A673 (cell line): ENCODE data around the gene KIF12. TPM values are rescaled to one million over a fixed set of nuclear protein-coding genes. Genes with fewer than 3 reads are reported as not detected.

Source experiments
- BruUV-seq: library from RNA; stranded (reverse); fragments of 400-500 nt; replicated peaks from 2 replicates; lab custom pipeline; 2021; lab: Mats Ljungman, UMichigan
- CTCF ChIA-PET: fragments of 300-600 bp; sonication (Branson Sonifier 250); formaldehyde crosslinking; loops from one replicate; lab custom pipeline; 2022; ENCODE audit warnings: antibody characterized with exemption; lab: Charles Lee
- POLR2A ChIA-PET: fragments of 300-600 bp; sonication (Branson Sonifier 250); formaldehyde crosslinking; loops from one replicate; lab custom pipeline; 2022; ENCODE audit warnings: antibody characterized with exemption; ENCODE audit not compliant: low non-redundant PET; lab: Charles Lee
- DNase-seq: peaks from one replicate; pipeline ENCODE4 v3.0.0-alpha.2; 2015; ENCODE audit warnings: low spot score
- H3K27ac ChIP-seq: fragments of 200-600 bp; sonication (generic); 2 replicates; pipeline ENCODE4 v1.5.1; 2016; ENCODE audit warnings: mixed run types, low read depth, mild to moderate bottlenecking, mixed read lengths, antibody characterized with exemption, low read length; ENCODE audit not compliant: poor library complexity, severe bottlenecking
- H3K27me3 ChIP-seq: fragments of 200-600 bp; sonication (generic); replicated peaks from 2 replicates; pipeline ENCODE4 v1.6.1; 2017; ENCODE audit warnings: mixed run types, low read depth, mild to moderate bottlenecking, mixed read lengths, antibody characterized with exemption, low read length; ENCODE audit not compliant: insufficient read depth, poor library complexity
- H3K36me3 ChIP-seq: fragments of 200-600 bp; sonication (generic); 2 replicates; pipeline ENCODE4 v1.6.1; 2016; ENCODE audit warnings: mixed run types, mild to moderate bottlenecking, mixed read lengths, antibody characterized with exemption, low read length; ENCODE audit not compliant: insufficient read depth, poor library complexity, severe bottlenecking
- H3K4me1 ChIP-seq: fragments of 200-600 bp; sonication (generic); 2 replicates; pipeline ENCODE4 v1.6.1; 2017; ENCODE audit warnings: mixed run types, mild to moderate bottlenecking, mixed read lengths, antibody characterized with exemption, low read length; ENCODE audit not compliant: insufficient read depth, poor library complexity, severe bottlenecking
- H3K4me3 ChIP-seq: fragments of 200-600 bp; sonication (generic); 2 replicates; pipeline ENCODE4 v1.5.1; 2016; ENCODE audit warnings: low read depth, mixed run types, mild to moderate bottlenecking, mixed read lengths, low read length; ENCODE audit not compliant: poor library complexity, severe bottlenecking
- H3K9me3 ChIP-seq: fragments of 200-600 bp; sonication (generic); 2 replicates; pipeline ENCODE4 v1.6.1; 2016; ENCODE audit warnings: mixed run types, low read depth, mild to moderate bottlenecking, mixed read lengths, antibody characterized with exemption, low read length; ENCODE audit not compliant: poor library complexity, severe bottlenecking
- EZH2 ChIP-seq: fragments of 200-600 bp; sonication (generic); IDR thresholded peaks from 2 replicates; pipeline ENCODE4 v1.6.1; 2017; ENCODE audit warnings: borderline replicate concordance, low read depth, mild to moderate bottlenecking, mixed read lengths, antibody characterized with exemption, low read length; ENCODE audit not compliant: poor library complexity, severe bottlenecking
- intact Hi-C: fragments of 100-400 bp; cut with micrococcal nuclease; formaldehyde crosslinking; loops from one replicate; pipeline ENCODE4 v1.10.0; 2022; ENCODE audit not compliant: unreplicated experiment
- total RNA-seq: library from RNA; stranded (reverse); gene quantifications from 2 replicates; pipeline ENCODE4 v1.2.3, GENCODE V29; 2021
- TF ChIP-seq, protein P1 (sequence below): fragments of 300-800, 200-600 bp; sonication (generic); conservative IDR thresholded peaks from 2 replicates; pipeline ENCODE4 v1.5.1; 2017; ENCODE audit warnings: low read depth, mild to moderate bottlenecking, antibody characterized with exemption, low read length, moderate library complexity, mixed read lengths

KIF12 gene
- total RNA-seq, 1 experiment from 2014 or later = not detected

DNA sequence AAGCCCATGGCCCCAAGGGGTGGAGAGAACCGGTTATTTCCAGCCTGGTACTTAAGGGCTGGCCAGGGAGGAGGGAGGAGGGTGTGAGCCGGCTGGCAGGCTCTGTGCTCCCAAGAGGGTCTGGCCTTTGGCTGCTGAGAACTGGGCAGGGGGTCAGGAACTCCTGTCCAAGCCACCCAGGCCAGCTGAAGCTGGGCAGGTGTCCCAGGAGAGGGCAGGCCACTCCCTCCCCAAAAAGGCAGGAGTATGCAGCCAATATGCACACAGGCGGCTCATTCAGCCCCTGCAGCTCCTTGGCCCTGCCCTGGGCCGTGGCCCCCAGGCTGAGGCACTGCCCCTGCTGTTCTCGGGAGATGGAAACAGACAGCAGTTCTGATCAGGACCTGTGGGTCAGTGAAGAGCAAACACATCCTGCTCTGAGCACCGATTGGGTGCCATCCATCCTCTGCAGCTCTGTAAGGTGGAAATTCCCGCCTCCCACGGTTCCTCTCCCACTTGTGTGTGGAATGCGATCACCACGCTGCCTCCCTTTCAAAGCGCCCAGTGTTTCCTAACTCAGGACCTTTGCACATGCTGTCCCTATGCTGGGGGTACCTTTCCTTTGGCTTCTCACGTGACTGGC lies 17.1 kb upstream of the KIF12 start:
- intact Hi-C loops = no loop called here
- DNase-seq = no peak
- Histone ChIP-seq H3K4me1 (no peaks in the 10 kb centered on the region), H3K27ac (no peak overlapping the region), H3K9me3 (no peaks in the 10 kb centered on the region), H3K4me3 (no peak overlapping the region), H3K27me3 (peaks cover 14% of the 10 kb centered on the region), H3K36me3 (no peaks in the 10 kb centered on the region)
- BruUV-seq = no TSS peak
- TF ChIP-seq, protein P1, sequence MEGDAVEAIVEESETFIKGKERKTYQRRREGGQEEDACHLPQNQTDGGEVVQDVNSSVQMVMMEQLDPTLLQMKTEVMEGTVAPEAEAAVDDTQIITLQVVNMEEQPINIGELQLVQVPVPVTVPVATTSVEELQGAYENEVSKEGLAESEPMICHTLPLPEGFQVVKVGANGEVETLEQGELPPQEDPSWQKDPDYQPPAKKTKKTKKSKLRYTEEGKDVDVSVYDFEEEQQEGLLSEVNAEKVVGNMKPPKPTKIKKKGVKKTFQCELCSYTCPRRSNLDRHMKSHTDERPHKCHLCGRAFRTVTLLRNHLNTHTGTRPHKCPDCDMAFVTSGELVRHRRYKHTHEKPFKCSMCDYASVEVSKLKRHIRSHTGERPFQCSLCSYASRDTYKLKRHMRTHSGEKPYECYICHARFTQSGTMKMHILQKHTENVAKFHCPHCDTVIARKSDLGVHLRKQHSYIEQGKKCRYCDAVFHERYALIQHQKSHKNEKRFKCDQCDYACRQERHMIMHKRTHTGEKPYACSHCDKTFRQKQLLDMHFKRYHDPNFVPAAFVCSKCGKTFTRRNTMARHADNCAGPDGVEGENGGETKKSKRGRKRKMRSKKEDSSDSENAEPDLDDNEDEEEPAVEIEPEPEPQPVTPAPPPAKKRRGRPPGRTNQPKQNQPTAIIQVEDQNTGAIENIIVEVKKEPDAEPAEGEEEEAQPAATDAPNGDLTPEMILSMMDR = no peak
- no peak for TF ChIP-seq EZH2
- CTCF ChIA-PET = no interaction called here
- POLR2A ChIA-PET = no interaction called here

DNA sequence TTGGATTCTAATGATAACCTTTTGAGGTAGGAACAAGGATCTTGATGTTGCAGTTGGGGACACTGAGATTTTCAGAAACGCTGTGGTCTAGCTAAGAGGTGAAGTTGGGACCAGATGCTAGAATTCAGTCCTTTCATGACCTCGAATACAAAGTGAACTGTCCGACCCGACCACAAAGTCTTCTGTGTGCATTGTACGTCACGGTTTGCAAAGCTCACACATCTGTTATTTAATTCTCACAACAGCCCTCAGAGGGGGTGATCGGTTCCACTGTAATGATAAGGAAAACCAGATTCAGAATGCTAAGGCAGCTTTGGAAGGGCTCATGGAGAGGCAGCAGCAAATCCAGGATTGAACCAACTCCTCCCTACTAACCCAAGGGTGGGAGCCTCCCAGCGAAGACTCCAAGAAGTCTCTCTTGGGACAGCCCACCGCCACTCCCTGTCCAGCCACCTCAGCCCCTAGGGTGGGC lies 16.6 kb upstream of the KIF12 start:
- Histone ChIP-seq H3K4me1 (no peaks in the 10 kb centered on the region), H3K4me3 (no peak overlapping the region), H3K9me3 (no peaks in the 10 kb centered on the region), H3K27me3 (peaks cover 14% of the 10 kb centered on the region), H3K36me3 (no peaks in the 10 kb centered on the region), H3K27ac (no peak overlapping the region)
- ChIA-PET POLR2A (no interaction called here), CTCF (no interaction called here)
- no peak for DNase-seq
- intact Hi-C loops = no loop called here
- BruUV-seq = no TSS peak
- TF ChIP-seq EZH2 = no peak
- TF ChIP-seq, protein P1 = no peak

DNA sequence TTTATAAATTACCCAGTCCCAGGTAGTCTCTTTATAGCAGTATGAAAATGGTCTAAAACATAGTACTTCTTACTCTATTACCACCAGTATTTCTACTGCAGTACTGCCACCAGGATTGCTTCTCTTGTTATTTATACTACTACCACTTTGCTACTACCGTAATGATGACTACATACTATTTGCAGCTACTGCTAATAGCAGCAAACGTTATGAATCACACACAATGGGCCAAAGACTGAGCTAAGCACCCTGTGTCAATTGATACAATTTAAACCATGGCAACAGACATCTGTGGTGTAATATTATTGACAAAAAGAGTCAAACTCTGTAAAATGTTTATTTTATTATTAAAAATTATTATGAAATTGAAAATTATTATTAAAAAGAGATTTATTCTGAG lies 15.3 kb upstream of the KIF12 start:
- no peak overlapping the region for H3K4me3 ChIP-seq
- intact Hi-C loops = no loop called here
- H3K9me3 ChIP-seq = no peaks in the 10 kb centered on the region
- H3K36me3 ChIP-seq = no peaks in the 10 kb centered on the region
- no peaks in the 10 kb centered on the region for H3K4me1 ChIP-seq
- H3K27ac ChIP-seq = no peak overlapping the region
- no peak for DNase-seq
- ChIA-PET POLR2A (interaction anchor here (0.6 kb wide), 1 partner anchor 147 kb away, joined by 5 read pairs; no protein-coding TSS in a partner anchor), CTCF (no interaction called here)
- TF ChIP-seq EZH2 = no peak
- TF ChIP-seq, protein P1 = no peak
- BruUV-seq = no TSS peak
- H3K27me3 ChIP-seq = peaks cover 14% of the 10 kb centered on the region
